ENCODE results near the gene SNRPD1.
"Not testable (repeated sequence)": the region's sequence is repeated elsewhere in the genome, so short reads cannot be mapped to it uniquely, and the experiment has no call there.

Gene SNRPD1

DNA sequence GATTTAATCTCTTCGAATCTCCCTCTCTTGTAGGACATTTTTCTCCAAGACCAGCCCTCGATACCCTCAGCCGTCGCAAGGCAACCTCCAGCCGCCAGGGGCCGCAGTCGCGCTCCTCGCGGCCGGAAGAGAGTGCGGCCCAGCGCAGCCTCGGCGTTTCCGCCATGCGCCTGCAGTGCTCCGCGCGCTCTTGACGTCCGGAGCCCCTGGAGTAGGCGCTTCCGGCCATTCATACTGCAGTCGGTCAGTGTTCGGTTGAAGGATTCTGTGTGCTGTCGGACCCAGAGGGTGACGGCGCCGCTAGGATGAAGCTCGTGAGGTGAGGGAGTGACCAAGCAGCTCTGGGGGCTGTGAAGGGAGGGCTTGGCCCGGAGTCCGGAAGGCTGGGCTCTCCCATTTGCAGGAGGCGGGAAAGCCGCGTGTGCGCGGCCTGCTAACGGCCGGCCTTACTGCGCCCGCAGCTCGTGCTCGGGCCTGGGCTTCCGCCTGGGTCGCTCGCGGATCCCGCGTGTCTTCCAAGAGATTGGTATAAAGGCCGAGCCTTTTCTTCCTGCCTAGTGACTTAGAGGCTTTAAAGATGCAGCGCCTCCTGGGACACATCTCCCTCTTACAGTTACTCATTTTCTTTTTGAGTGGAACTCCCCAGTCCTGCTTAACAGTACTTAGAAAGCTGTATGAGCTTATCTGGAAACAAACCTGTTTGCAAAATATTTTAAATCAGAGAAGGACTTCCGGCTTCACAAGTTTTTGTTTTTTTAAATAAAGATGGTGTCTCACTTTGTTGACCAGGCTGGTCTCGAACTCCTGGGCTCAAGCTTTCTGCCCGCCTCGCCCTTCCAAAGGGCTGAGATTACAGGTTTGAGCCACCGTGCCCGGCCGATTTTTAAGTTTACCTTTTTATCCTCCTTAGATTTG, at the start of gene SNRPD1:
TSS of gene SNRPD1 (plus strand) at position 190 of the 915 bp plus-strand sequence. CDS start at position 306, 116 bp downstream.
- peaks cover 5% of the 10 kb centered on the region for H3K9me3 ChIP-seq (ENCODE audit: low read length)
- peaks cover 10% of the 10 kb centered on the region for H3K4me1 ChIP-seq (ENCODE audit: insufficient read depth, low read length)
- peaks cover 20% of the 10 kb centered on the region for H3K36me3 ChIP-seq (ENCODE audit: insufficient read depth, low read length)
- H3K27me3 ChIP-seq (ENCODE audit: insufficient read depth, low read length) = no peaks in the 10 kb centered on the region
- peak within 1 kb of the TSS; percentile 60 for H2AFZ ChIP-seq (ENCODE audit: low read depth, low read length)
- peak within 1 kb of the TSS; percentile 84 for H3K4me3 ChIP-seq (ENCODE audit: low read length)

DNA sequence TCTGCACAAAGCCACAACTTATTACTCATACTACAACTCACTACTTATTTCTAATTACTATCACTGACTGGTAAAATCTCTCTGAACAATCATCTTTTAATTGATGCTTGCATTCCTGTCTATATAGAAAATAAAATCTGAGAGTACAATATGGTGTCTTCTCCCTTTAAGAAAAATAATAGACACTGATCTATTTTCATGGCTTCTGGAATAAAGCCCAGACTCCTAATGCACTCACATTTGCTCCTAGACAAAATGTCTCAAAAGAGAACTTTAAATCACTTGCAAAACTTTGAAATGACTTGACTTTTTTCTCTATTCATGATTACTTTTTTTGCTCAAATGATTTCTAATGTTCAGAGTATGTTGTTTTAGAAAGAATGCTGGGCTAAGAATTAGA, 40.3 kb upstream of the SNRPD1 start:
- H2AFZ ChIP-seq (ENCODE audit: low read depth, low read length) = no peak overlapping the region
- no peak overlapping the region for H3K4me3 ChIP-seq (ENCODE audit: low read length)
- H3K9me3 ChIP-seq (ENCODE audit: low read length) = no peaks in the 10 kb centered on the region
- peaks cover 61% of the 10 kb centered on the region for H3K36me3 ChIP-seq (ENCODE audit: insufficient read depth, low read length)
- H3K27me3 ChIP-seq (ENCODE audit: insufficient read depth, low read length) = no peaks in the 10 kb centered on the region
- no peaks in the 10 kb centered on the region for H3K4me1 ChIP-seq (ENCODE audit: insufficient read depth, low read length)

DNA sequence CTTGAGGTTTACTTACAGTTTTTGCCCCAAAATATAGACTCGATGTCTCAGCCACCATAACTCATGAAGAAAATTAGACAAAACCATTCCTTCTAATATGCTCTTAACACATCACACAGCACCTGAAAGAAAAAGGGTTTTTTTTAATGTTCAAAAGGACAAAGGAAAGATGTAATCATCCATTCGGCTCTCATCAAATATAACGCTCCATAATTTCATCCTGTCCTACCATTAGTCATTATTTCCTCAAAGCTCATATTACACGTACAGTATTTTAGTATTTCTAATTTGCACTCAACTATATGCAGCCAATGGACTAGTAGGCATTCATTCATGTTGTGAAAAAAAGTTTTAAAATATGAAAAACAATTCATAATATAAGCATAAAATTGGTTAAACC, 36.5 kb upstream of the SNRPD1 start:
- H2AFZ ChIP-seq (ENCODE audit: low read depth, low read length) = no peak overlapping the region
- H3K27me3 ChIP-seq (ENCODE audit: insufficient read depth, low read length) = no peaks in the 10 kb centered on the region
- peaks cover 42% of the 10 kb centered on the region for H3K36me3 ChIP-seq (ENCODE audit: insufficient read depth, low read length)
- H3K9me3 ChIP-seq (ENCODE audit: low read length) = no peaks in the 10 kb centered on the region
- no peak overlapping the region for H3K4me3 ChIP-seq (ENCODE audit: low read length)
- no peaks in the 10 kb centered on the region for H3K4me1 ChIP-seq (ENCODE audit: insufficient read depth, low read length)

DNA sequence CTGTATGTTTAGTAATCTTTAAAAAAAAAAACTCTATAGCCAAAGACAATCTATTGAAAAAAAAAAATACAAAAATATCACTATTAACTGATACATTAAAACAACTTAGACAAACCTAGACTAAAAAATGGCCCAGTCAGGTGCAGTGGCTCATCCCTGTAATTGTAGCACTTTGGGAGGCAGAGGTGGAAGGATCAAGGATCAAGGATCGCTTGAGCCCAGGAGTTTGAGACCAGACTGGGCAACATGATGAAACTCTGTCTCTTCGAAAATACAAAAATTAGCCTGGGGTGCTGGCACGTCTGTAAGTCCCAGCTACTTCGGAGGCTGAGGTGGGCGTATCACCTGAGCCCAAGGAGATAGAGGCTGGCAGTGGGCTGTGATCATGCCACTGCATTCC, 27.7 kb upstream of the SNRPD1 start:
- Histone ChIP-seq H3K36me3 (ENCODE audit: insufficient read depth, low read length) (peaks cover 7% of the 10 kb centered on the region), H3K9me3 (ENCODE audit: low read length) (peaks cover 3% of the 10 kb centered on the region), H3K4me1 (ENCODE audit: insufficient read depth, low read length) (no peaks in the 10 kb centered on the region), H2AFZ (ENCODE audit: low read depth, low read length) (no peak overlapping the region), H3K4me3 (ENCODE audit: low read length) (no peak overlapping the region), H3K27me3 (ENCODE audit: insufficient read depth, low read length) (no peaks in the 10 kb centered on the region)

DNA sequence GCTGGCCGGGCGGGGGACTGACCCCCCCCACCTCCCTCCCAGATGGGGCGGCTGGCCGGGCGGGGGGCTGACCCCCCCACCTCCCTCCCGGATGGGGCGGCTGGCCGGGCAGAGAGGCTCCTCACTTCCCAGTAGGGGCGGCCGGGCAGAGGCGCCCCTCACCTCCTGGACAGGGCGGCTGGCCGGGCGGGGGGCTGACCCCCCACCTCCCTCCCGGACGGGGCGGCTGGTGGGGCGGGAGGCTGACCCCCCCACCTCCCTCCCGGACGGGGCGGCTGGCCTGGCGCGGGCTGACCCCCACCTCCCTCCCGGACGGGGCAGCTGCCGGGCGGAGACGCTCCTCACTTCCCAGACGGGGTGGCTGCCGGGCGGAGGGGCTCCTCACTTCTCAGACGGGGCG, 19.8 kb upstream of the SNRPD1 start:
- H2AFZ ChIP-seq (ENCODE audit: low read depth, low read length); H3K4me3 ChIP-seq (ENCODE audit: low read length); H3K27me3 ChIP-seq (ENCODE audit: insufficient read depth, low read length): not testable (repeated sequence)

DNA sequence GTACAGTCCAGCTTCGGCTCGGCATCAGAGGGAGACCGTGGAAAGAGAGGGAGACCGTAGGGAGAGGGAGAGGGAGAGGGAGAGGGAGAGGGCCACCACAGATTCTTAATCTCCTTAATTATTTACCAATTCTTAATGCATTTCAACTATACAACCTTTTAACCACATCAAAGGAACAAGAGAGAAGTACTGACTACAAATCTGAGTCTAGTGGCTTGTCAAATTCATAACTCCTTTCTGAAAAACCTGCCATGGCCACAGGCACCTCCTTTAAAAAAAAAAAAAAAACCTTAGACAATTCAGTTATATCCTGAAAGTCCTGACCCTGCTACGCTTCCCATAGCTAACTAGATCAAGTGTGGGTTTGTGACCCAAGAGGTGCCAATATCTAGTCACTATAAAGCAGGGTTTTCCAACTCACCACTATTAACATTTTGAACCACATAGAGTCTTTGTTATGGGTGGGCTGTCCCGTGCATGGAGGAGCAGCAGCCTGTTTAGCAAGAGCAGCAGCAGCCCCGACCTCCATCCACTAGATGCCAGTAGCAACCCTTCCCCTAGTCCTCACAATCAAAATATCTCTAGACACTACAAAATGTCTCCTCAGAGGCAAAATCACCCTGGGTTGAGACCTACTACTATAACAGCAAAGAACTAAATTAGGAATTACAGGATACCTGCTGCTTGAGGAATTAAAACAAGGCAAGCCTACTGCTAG, 18.4 kb upstream of the SNRPD1 start:
- Histone ChIP-seq H3K4me1 (ENCODE audit: insufficient read depth, low read length) (peaks cover 2% of the 10 kb centered on the region), H3K36me3 (ENCODE audit: insufficient read depth, low read length) (peaks cover 9% of the 10 kb centered on the region), H2AFZ (ENCODE audit: low read depth, low read length) (no peak overlapping the region), H3K27me3 (ENCODE audit: insufficient read depth, low read length) (no peaks in the 10 kb centered on the region), H3K9me3 (ENCODE audit: low read length) (no peaks in the 10 kb centered on the region), H3K4me3 (ENCODE audit: low read length) (no peak overlapping the region)

More for the DNA sequence above, 19.8 kb upstream of the SNRPD1 start:
- not testable (repeated sequence) for H3K9me3 ChIP-seq (ENCODE audit: low read length); H3K36me3 ChIP-seq (ENCODE audit: insufficient read depth, low read length); H3K4me1 ChIP-seq (ENCODE audit: insufficient read depth, low read length)

DNA sequence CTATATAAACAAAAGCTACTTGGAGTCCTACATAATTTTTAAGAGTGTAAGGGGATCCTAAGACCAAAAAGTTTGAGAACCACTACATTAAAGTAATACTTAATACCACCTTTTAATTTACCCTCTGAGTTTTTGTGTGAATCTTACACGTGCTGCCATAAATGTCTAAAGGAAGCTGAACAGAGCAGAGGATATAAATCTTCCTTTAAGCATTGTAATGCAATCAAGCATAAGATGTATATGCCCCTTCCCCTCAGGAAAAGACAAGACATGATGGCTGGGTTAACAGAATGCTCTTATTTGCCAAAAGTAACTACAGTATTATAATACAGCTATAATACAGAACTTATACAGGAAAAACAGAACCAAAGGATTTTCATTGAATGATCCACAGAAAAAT, 14.5 kb upstream of the SNRPD1 start:
- no peaks in the 10 kb centered on the region for H3K9me3 ChIP-seq (ENCODE audit: low read length)
- no peak overlapping the region for H3K4me3 ChIP-seq (ENCODE audit: low read length)
- H3K36me3 ChIP-seq (ENCODE audit: insufficient read depth, low read length) = peaks cover 5% of the 10 kb centered on the region
- H2AFZ ChIP-seq (ENCODE audit: low read depth, low read length) = no peak overlapping the region
- no peaks in the 10 kb centered on the region for H3K27me3 ChIP-seq (ENCODE audit: insufficient read depth, low read length)
- peaks cover 8% of the 10 kb centered on the region for H3K4me1 ChIP-seq (ENCODE audit: insufficient read depth, low read length)

DNA sequence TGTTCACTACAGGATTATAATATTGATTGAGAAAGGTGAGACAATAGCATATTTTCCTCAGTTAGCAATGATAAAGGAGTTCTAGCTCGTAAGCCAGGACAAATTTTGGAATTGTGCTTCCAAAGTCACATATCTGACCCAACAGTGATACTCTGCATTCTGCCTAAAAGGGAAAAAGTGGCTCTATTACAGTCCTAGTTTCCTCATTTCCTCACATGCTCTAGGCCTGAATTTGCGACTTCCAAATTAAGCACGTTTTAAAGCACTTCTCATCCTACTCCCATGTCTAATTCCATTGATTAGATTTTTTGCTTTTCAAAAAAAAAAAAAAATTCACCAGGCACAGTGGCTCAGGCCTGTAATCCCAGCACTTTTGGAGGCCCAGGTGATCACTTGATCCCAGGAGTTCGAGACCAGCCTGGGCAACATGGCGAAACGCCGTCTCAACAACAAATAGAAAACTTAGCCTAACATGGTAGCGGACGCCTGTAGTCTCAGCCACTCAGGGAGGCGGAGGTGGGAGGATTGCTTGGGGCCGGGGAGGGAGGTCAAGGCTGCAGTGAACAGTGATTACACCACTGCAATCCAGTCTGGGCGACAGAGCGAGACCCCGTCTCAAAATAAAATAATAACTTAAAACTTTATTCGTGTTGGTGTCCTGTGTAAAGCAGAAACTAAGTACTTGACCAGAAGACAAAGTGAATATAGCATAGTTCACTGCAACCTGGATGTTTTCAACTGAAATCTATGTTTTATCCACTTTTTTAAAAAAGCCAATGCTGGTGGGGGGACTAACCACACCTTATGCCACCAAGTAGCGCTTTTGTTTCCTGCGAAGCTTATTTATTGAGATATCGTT, 13.2 kb upstream of the SNRPD1 start:
- H3K4me1 ChIP-seq (ENCODE audit: insufficient read depth, low read length) = peaks cover 8% of the 10 kb centered on the region
- H3K27me3 ChIP-seq (ENCODE audit: insufficient read depth, low read length) = no peaks in the 10 kb centered on the region
- peak overlapping the region; percentile 71 for H2AFZ ChIP-seq (ENCODE audit: low read depth, low read length)
- H3K4me3 ChIP-seq (ENCODE audit: low read length) = peak overlapping the region; percentile 68
- H3K36me3 ChIP-seq (ENCODE audit: insufficient read depth, low read length) = peaks cover 2% of the 10 kb centered on the region
- no peaks in the 10 kb centered on the region for H3K9me3 ChIP-seq (ENCODE audit: low read length)

DNA sequence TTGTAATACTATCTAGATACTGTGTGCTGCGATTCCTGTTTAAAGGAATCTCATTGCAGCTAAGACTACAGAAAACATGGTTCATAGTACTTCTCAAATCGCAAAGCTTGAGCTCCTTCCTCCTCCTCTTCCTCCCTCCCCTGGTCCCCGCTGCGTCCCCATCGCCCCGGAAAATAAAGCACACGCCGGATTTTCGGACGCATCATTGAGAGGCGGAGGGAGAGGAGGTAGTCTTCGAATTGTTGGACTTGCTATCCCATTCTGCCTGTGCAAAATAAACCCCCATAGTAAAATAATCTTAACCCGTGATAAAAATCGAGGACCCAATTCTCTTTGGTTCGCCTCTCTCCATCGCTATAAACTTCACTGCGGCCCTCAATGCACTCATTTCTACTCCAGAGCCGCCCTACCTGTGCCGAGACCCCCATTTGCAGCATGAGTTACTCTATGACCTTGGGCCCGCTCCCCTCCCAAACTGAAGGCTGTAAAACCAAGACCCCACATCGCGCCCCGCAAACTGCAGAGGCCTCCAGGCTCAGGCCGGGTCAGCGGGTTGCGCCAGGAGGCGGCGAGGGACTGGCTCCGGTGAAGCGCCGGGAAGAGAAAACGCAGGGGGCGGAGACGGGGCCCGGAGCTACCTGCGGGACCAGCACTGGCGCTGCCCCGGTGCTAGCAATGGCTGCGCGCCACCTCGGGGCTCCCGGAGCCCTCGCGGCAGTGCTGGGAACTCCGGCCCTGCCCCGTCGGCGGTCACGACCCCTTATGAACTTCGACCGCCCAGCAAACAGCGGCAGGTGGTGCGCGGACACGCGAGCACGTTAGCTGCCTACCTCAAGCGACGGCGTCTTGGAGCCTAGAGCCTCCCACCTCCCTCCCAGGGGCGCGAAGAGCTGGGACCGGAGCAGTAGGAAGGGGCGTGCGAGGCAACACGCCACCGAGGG, 12.3 kb upstream of the SNRPD1 start:
- H3K4me1 ChIP-seq (ENCODE audit: insufficient read depth, low read length) = peaks cover 10% of the 10 kb centered on the region
- H3K27me3 ChIP-seq (ENCODE audit: insufficient read depth, low read length) = no peaks in the 10 kb centered on the region
- peak overlapping the region; percentile 71 for H2AFZ ChIP-seq (ENCODE audit: low read depth, low read length)
- no peaks in the 10 kb centered on the region for H3K9me3 ChIP-seq (ENCODE audit: low read length)
- no peaks in the 10 kb centered on the region for H3K36me3 ChIP-seq (ENCODE audit: insufficient read depth, low read length)
- peak overlapping the region; percentile 68 for H3K4me3 ChIP-seq (ENCODE audit: low read length)

DNA sequence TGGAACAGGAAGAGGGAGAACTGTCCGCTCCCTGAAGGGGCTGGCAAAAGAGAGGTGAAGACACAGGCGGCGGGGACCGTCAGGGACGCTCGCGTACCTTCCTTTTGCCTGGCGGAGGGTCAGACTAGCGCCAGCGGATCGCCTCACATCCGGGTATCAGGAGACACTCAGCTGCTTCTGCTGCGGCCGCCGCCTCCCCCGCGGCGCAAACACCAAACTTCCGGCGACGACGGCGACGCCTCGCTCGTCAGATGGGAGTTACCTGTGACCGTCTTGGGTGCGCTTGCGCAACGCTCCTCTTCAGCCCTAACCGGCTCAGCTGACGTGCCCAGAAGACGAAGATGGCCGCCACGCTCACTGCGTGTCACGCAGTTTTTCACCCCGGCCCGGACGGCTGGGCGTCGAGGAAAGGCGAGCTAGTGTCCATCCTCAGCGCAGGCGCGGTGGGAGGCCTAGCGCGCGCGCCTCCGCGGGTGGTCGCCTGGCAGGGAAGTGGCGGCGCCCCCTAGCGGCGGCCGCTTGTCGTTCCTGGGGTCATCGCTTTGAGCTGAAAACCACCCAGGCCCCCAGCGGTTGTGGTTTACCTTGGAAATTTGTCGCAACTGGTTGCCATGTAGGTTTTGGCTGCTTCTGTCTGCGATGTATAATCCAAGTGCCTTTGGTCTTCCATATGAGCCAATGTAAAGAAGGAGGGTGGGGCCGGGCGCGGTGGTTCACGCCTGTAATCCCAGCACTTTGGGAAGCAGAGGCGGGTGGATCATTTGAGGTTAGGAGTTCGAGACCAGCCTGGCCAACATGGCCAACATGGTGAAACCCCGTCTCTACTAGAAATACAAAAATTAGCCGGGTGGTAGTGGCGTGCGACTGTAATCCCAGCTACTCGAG, 11.3 kb upstream of the SNRPD1 start, which contains the start of gene ESCO1:
TSS of gene ESCO1 (minus strand) at position 179 of the 885 bp plus-strand sequence. CDS start 25,861 bp downstream, outside the sequence.
- peak within 1 kb of the TSS; percentile 71 for H2AFZ ChIP-seq (ENCODE audit: low read depth, low read length)
- no peaks in the 10 kb centered on the region for H3K27me3 ChIP-seq (ENCODE audit: insufficient read depth, low read length)
- H3K9me3 ChIP-seq (ENCODE audit: low read length) = no peaks in the 10 kb centered on the region
- H3K4me1 ChIP-seq (ENCODE audit: insufficient read depth, low read length) = peaks cover 11% of the 10 kb centered on the region
- no peaks in the 10 kb centered on the region for H3K36me3 ChIP-seq (ENCODE audit: insufficient read depth, low read length)
- H3K4me3 ChIP-seq (ENCODE audit: low read length) = peak within 1 kb of the TSS; percentile 68

DNA sequence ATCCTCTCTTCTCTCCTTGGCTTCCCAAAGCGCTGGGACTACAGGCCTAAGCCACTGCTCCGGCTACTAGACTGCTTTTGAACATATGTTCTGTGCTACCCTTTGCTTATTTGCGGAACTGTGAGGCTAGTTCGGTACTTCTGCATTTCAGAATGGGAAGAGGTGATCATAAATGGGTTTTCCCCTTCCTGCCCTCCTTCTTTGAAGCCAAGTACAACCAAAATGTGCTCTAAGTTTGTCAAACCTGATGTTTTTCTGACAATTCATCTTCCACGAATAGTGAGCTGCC, 9.9 kb upstream of the SNRPD1 start:
- no peak overlapping the region for H3K4me3 ChIP-seq (ENCODE audit: low read length)
- no peaks in the 10 kb centered on the region for H3K9me3 ChIP-seq (ENCODE audit: low read length)
- H3K4me1 ChIP-seq (ENCODE audit: insufficient read depth, low read length) = peaks cover 11% of the 10 kb centered on the region
- no peaks in the 10 kb centered on the region for H3K36me3 ChIP-seq (ENCODE audit: insufficient read depth, low read length)
- H2AFZ ChIP-seq (ENCODE audit: low read depth, low read length) = no peak overlapping the region
- no peaks in the 10 kb centered on the region for H3K27me3 ChIP-seq (ENCODE audit: insufficient read depth, low read length)

Data from neuron (in vitro differentiated cells).